ENCODE results near the gene CTNND2. TPM values are rescaled to one million over a fixed set of nuclear protein-coding genes. Genes with fewer than 3 reads are reported as not detected.

CTNND2 gene
- total RNA-seq, 1 experiment from 2014 or later, result 7.0 TPM

GRCh38 chr5:10982626-10983025 lies 921.6 kb downstream of the CTNND2 start:
- H4K5ac ChIP-seq (ENCODE audit: insufficient read length, low read depth, low read length), result no peak overlapping the region
- no peak overlapping the region for H2BK120ac ChIP-seq (ENCODE audit: low read depth, low read length, poor library complexity, severe bottlenecking)
- H2BK5ac ChIP-seq (ENCODE audit: insufficient read length, low read length), result no peak overlapping the region
- H3K9me3 Mint-ChIP-seq, result no peaks in the 10 kb centered on the region
- no peak overlapping the region for H2BK20ac ChIP-seq (ENCODE audit: low read depth, low read length, poor library complexity, severe bottlenecking)
- H3K4me1 ChIP-seq (ENCODE audit: insufficient read depth, low read length), result no peaks in the 10 kb centered on the region
- no peak overlapping the region for H2AFZ ChIP-seq (ENCODE audit: low read length)
- H3T11ph ChIP-seq (ENCODE audit: low read length), result no peak overlapping the region
- no peaks in the 10 kb centered on the region for H4K20me1 ChIP-seq (ENCODE audit: control insufficient read depth, insufficient read depth, insufficient read length)
- H3K79me2 ChIP-seq (ENCODE audit: insufficient read depth, low read length), result no peaks in the 10 kb centered on the region
- H3K4me2 ChIP-seq (ENCODE audit: insufficient read depth, insufficient read length, low read length), result no peak overlapping the region
- peaks cover under 1 to 11% of the 10 kb centered on the region in 2 experiments for H3K4me1 Mint-ChIP-seq
- H3K9me3 ChIP-seq (ENCODE audit: control insufficient read depth, low read depth, low read length), result no peaks in the 10 kb centered on the region
- H3K18ac ChIP-seq (ENCODE audit: insufficient read length, low read depth, low read length), result no peak overlapping the region
- no peak overlapping the region for H3K56ac ChIP-seq (ENCODE audit: insufficient read length, low read depth, low read length)
- H3K23me2 ChIP-seq (ENCODE audit: insufficient read length, low read depth, low read length, poor library complexity, severe bottlenecking), result no peaks in the 10 kb centered on the region
- no peak overlapping the region for H3K27ac ChIP-seq (ENCODE audit: insufficient read length, low read depth, low read length)
- no peak overlapping the region for H3K4ac ChIP-seq (ENCODE audit: low read depth, low read length)
- DNase-seq, result no peak
- H2BK15ac ChIP-seq (ENCODE audit: low read depth, low read length), result no peak overlapping the region
- no CpG with 5 or more reads among the region's 3 CpGs for WGBS (ENCODE audit: extremely low coverage, insufficient read length, low lambda C conversion rate)
- no peaks in the 10 kb centered on the region for H3K79me1 ChIP-seq (ENCODE audit: insufficient read depth, low read depth, low read length, poor library complexity, severe bottlenecking)
- TF ChIP-seq, protein P1, sequence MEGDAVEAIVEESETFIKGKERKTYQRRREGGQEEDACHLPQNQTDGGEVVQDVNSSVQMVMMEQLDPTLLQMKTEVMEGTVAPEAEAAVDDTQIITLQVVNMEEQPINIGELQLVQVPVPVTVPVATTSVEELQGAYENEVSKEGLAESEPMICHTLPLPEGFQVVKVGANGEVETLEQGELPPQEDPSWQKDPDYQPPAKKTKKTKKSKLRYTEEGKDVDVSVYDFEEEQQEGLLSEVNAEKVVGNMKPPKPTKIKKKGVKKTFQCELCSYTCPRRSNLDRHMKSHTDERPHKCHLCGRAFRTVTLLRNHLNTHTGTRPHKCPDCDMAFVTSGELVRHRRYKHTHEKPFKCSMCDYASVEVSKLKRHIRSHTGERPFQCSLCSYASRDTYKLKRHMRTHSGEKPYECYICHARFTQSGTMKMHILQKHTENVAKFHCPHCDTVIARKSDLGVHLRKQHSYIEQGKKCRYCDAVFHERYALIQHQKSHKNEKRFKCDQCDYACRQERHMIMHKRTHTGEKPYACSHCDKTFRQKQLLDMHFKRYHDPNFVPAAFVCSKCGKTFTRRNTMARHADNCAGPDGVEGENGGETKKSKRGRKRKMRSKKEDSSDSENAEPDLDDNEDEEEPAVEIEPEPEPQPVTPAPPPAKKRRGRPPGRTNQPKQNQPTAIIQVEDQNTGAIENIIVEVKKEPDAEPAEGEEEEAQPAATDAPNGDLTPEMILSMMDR (conservative IDR thresholded peaks at IDR 0.05), result no peak
- no peak overlapping the region for H3K9ac ChIP-seq (ENCODE audit: extremely low read depth, insufficient read length, low read length)
- H3K27ac Mint-ChIP-seq, result no peak overlapping the region
- no peaks in the 10 kb centered on the region for H3K27me3 ChIP-seq (ENCODE audit: insufficient read depth, low read length)
- no peak overlapping the region for H2BK12ac ChIP-seq (ENCODE audit: insufficient read length, low read depth, low read length)
- H4K91ac ChIP-seq (ENCODE audit: insufficient read length, low read depth, low read length), result no peak overlapping the region
- H4K8ac ChIP-seq (replicated peaks; ENCODE audit: insufficient read length, low read depth, low read length), result no peak overlapping the region
- H3K4me3 Mint-ChIP-seq, result no peak overlapping the region
- peaks cover 7% of the 10 kb centered on the region; the same call in 1 of the 2 replicates for H3K27me3 Mint-ChIP-seq (ENCODE audit: low read depth)
- no peaks in the 10 kb centered on the region for H3K36me3 Mint-ChIP-seq (ENCODE audit: insufficient read depth in 1 of 3, low read depth in 3 of 3)
- H2AK5ac ChIP-seq (ENCODE audit: insufficient read length, low read length), result no peak overlapping the region
- no peak overlapping the region for H3K14ac ChIP-seq (ENCODE audit: insufficient read depth, low read length)
- no peak overlapping the region for H3K23ac ChIP-seq (ENCODE audit: insufficient read length, low read depth, low read length)
